MM.1S (cell line): Measurements from ENCODE around the gene TIAM1.

ENCODE experiments used
- EZH2 ChIP-seq: fragments of 300-600 bp; sonication (generic); optimal IDR thresholded peaks from 2 replicates; pipeline ENCODE3; 2017; ENCODE audit warnings: low read depth, mild to moderate bottlenecking, antibody characterized with exemption, low read length, mixed read lengths
- EZH2phosphoT487 ChIP-seq: fragments of 300-600 bp; sonication (generic); IDR thresholded peaks from 2 replicates; pipeline ENCODE4 v1.6.1; 2018; ENCODE audit warnings: antibody characterized with exemption, low read length
- TF ChIP-seq, protein P1 (sequence below): fragments of 300-600 bp; sonication (generic); IDR thresholded peaks from 2 replicates; pipeline ENCODE4 v1.5.1; 2016; ENCODE audit warnings: antibody characterized with exemption, low read length, mixed read lengths

DNA sequence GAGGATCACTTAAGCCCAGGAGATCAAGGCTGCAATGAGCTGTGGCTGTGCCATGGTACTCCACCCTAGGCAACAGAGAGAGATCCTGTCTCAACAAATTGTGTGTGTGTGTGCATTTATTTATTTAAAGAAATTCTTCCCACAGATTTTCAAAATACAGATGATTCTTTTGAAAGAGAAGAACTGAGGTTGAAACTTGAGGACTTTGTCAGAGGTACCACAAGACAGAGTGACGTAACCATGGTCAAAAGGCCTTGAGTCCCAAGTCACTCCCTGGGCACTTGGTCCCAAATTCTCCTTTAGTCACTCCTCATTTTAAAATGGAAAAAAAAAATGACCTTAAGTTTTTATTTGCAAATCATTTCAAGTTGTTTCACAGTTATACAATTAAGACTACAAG, 57.4 kb downstream of the TIAM1 start:
- no peak for TF ChIP-seq EZH2
- TF ChIP-seq, protein P1, sequence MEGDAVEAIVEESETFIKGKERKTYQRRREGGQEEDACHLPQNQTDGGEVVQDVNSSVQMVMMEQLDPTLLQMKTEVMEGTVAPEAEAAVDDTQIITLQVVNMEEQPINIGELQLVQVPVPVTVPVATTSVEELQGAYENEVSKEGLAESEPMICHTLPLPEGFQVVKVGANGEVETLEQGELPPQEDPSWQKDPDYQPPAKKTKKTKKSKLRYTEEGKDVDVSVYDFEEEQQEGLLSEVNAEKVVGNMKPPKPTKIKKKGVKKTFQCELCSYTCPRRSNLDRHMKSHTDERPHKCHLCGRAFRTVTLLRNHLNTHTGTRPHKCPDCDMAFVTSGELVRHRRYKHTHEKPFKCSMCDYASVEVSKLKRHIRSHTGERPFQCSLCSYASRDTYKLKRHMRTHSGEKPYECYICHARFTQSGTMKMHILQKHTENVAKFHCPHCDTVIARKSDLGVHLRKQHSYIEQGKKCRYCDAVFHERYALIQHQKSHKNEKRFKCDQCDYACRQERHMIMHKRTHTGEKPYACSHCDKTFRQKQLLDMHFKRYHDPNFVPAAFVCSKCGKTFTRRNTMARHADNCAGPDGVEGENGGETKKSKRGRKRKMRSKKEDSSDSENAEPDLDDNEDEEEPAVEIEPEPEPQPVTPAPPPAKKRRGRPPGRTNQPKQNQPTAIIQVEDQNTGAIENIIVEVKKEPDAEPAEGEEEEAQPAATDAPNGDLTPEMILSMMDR = no peak
- no peak for TF ChIP-seq EZH2phosphoT487
